Measurements from ENCODE around the gene FGF3. TPM values are rescaled to one million over a fixed set of nuclear protein-coding genes. Genes with fewer than 3 reads are reported as not detected.

The FGF3 gene
- total RNA-seq, 1 donor from 2014 or later, result not detected

GRCh38 chr11:69860244-69860643 is 41.0 kb upstream of the FGF3 start:
- TF ChIP-seq, protein P1, sequence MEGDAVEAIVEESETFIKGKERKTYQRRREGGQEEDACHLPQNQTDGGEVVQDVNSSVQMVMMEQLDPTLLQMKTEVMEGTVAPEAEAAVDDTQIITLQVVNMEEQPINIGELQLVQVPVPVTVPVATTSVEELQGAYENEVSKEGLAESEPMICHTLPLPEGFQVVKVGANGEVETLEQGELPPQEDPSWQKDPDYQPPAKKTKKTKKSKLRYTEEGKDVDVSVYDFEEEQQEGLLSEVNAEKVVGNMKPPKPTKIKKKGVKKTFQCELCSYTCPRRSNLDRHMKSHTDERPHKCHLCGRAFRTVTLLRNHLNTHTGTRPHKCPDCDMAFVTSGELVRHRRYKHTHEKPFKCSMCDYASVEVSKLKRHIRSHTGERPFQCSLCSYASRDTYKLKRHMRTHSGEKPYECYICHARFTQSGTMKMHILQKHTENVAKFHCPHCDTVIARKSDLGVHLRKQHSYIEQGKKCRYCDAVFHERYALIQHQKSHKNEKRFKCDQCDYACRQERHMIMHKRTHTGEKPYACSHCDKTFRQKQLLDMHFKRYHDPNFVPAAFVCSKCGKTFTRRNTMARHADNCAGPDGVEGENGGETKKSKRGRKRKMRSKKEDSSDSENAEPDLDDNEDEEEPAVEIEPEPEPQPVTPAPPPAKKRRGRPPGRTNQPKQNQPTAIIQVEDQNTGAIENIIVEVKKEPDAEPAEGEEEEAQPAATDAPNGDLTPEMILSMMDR (conservative IDR thresholded peaks at IDR 0.05; ENCODE audit: low read depth, low read length), result no peak
- H3K4me3 ChIP-seq (ENCODE audit: low read depth, low read length), result no peak overlapping the region
- no peak for DNase-seq (ENCODE audit: low read depth)

- no peak for DNase-seq (ENCODE audit: low read depth)
- no peak overlapping the region for H3K4me3 ChIP-seq (ENCODE audit: low read depth, low read length)
- TF ChIP-seq, protein P1 (conservative IDR thresholded peaks at IDR 0.05; ENCODE audit: low read depth, low read length), result no peak
These were observed 40.2 kb upstream of the FGF3 start for GRCh38 chr11:69859275-69859934.

- no peak overlapping the region for H3K4me3 ChIP-seq (ENCODE audit: low read depth, low read length)
- DNase-seq (ENCODE audit: low read depth), result no peak
- TF ChIP-seq, protein P1 (conservative IDR thresholded peaks at IDR 0.05; ENCODE audit: low read depth, low read length), result no peak
These were observed 36.2 kb upstream of the FGF3 start for GRCh38 chr11:69855421-69855820.

- no peak for DNase-seq (ENCODE audit: low read depth)
- TF ChIP-seq, protein P1 (conservative IDR thresholded peaks at IDR 0.05; ENCODE audit: low read depth, low read length), result no peak
These were observed 35.5 kb upstream of the FGF3 start for GRCh38 chr11:69854713-69855112.

DNA sequence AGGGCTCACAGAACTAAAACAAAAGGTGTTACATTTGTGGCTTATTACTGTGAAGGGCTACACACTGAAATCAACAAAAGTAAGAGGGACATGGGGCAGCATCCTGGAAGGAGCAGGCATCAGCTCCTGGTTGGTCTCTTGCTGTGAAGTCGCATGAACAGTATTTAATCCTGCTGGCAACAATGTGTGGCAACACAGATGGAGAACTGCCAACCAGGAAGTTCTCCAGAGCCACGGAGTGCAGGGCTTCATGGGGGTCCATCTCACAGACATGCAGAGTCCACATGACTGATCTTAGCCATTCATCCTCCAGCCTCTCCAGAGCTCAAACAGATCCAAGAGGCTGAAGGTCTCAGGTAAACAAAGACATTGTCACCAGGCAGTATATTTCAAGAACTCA is 32.8 kb upstream of the FGF3 start:
- no peak for DNase-seq (ENCODE audit: low read depth)

More at GRCh38 chr11:69854713-69855112, 35.5 kb upstream of the FGF3 start:
- no peak overlapping the region for H3K4me3 ChIP-seq (ENCODE audit: low read depth, low read length)

DNA sequence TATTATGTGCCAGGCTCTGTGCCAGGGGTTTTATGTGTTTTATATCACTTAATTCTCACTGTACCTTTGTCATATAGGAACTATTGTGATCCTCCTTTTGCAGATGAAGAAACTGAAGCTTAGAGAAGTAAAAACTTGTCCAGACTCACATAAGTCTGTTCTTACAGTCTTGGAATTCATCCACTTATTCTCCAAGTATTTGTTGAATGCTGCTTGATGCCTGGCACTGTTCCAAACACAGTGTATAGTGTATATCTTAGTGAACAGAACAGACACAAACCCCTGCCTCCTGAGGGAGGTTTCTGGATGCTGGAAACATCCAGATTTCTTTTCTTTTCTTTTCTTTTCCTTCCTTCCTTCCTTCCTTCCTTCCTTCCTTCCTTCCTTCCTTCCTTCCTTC is 29.0 kb upstream of the FGF3 start:
- TF ChIP-seq, protein P1 (conservative IDR thresholded peaks at IDR 0.05; ENCODE audit: low read depth, low read length), result no peak
- no peak for DNase-seq (ENCODE audit: low read depth)
- H3K4me3 ChIP-seq (ENCODE audit: low read depth, low read length), result no peak overlapping the region

More for the DNA sequence above, 32.8 kb upstream of the FGF3 start:
- H3K4me3 ChIP-seq (ENCODE audit: low read depth, low read length), result no peak overlapping the region
- TF ChIP-seq, protein P1 (conservative IDR thresholded peaks at IDR 0.05; ENCODE audit: low read depth, low read length), result no peak

DNA sequence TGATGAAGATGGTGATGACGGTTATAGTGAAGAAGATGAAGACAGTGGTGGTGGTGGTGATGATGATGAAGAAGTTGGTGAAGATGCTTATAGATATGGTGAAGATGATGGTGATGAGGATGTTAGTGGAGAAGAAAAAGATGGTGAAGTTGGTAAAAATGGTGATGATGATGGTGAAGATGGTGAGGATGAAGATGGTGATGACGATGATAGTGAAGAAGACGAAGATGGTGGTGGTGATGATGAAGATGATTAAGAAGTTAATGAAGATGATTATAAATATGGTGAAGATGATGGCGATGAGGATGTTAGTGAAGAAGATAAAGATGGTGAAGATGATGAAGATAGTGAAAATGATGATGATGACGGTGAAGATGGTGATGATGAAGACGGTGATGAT is 25.2 kb upstream of the FGF3 start:
- TF ChIP-seq, protein P1 (conservative IDR thresholded peaks at IDR 0.05; ENCODE audit: low read depth, low read length), result no peak
- H3K4me3 ChIP-seq (ENCODE audit: low read depth, low read length), result no peak overlapping the region

More for the DNA sequence above, 25.2 kb upstream of the FGF3 start:
- no peak for DNase-seq (ENCODE audit: low read depth)

Data from epithelial cell of proximal tubule (primary cell).